ENCODE measurements around the gene ZNF768. TPM values are rescaled to one million over a fixed set of nuclear protein-coding genes. Genes with fewer than 3 reads are reported as not detected.

The ZNF768 gene
- total RNA-seq, 1 donor from 2014 or later, result 45.6 TPM

GRCh38 chr16:30474684-30475083 lies 51.7 kb downstream of the ZNF768 start:
- Mint-ChIP-seq H3K9me3 (ENCODE audit: unreplicated experiment) (no peaks in the 10 kb centered on the region), H3K27me3 (ENCODE audit: unreplicated experiment) (no peaks in the 10 kb centered on the region), H3K4me1 (ENCODE audit: low read depth, unreplicated experiment) (no peaks in the 10 kb centered on the region), H3K27ac (ENCODE audit: unreplicated experiment) (no peak overlapping the region), H3K4me3 (ENCODE audit: unreplicated experiment) (no peak overlapping the region), H3K36me3 (ENCODE audit: unreplicated experiment) (no peaks in the 10 kb centered on the region)
- no peak for DNase-seq
- TF ChIP-seq CTCF (IDR thresholded peaks at IDR 0.05; ENCODE audit: partially characterized antibody, unreplicated experiment), result no peak

- Mint-ChIP-seq H3K4me3 (ENCODE audit: unreplicated experiment) (no peak overlapping the region), H3K4me1 (ENCODE audit: low read depth, unreplicated experiment) (no peaks in the 10 kb centered on the region), H3K27ac (ENCODE audit: unreplicated experiment) (no peak overlapping the region), H3K9me3 (ENCODE audit: unreplicated experiment) (no peaks in the 10 kb centered on the region), H3K27me3 (ENCODE audit: unreplicated experiment) (no peaks in the 10 kb centered on the region), H3K36me3 (ENCODE audit: unreplicated experiment) (no peaks in the 10 kb centered on the region)
- no peak for DNase-seq
- no peak for TF ChIP-seq CTCF (IDR thresholded peaks at IDR 0.05; ENCODE audit: partially characterized antibody, unreplicated experiment)
These were observed 52.3 kb downstream of the ZNF768 start for GRCh38 chr16:30474074-30474452.

Small RNA genes lying within 50 kb of the gene (microRNA-seq; reads per million reads assigned to microRNA genes)
- gene MIR4518 (ENCODE audit: unreplicated experiment), result not detected

Other genes with a start within 250 kb of the ZNF768 start
- 77.8 TPM for gene CD2BP2, start 171.3 kb downstream of the ZNF768 start, total RNA-seq (ENCODE audit: unreplicated experiment)
- gene TBC1D10B, start 156.1 kb downstream of the ZNF768 start, total RNA-seq (ENCODE audit: unreplicated experiment), result 85.2 TPM
- gene MYL11, start 151.8 kb downstream of the ZNF768 start, total RNA-seq (ENCODE audit: unreplicated experiment), result not detected
- 2.9 TPM for gene SEPTIN1, start 144.0 kb downstream of the ZNF768 start, total RNA-seq (ENCODE audit: unreplicated experiment)
- 74.7 TPM for gene ZNF48, start 131.1 kb downstream of the ZNF768 start, total RNA-seq (ENCODE audit: unreplicated experiment)
- 7.8 TPM for gene ZNF771, start 119.0 kb downstream of the ZNF768 start, total RNA-seq (ENCODE audit: unreplicated experiment)
- gene DCTPP1, start 96.5 kb downstream of the ZNF768 start, total RNA-seq (ENCODE audit: unreplicated experiment), result 37.6 TPM
- gene SEPHS2, start 80.7 kb downstream of the ZNF768 start, total RNA-seq (ENCODE audit: unreplicated experiment), result 43.2 TPM
- gene ITGAL, start 53.8 kb downstream of the ZNF768 start, total RNA-seq (ENCODE audit: unreplicated experiment), result not detected
- gene ZNF747, start 8.3 kb upstream of the ZNF768 start, total RNA-seq (ENCODE audit: unreplicated experiment), result 15.1 TPM
- gene ZNF764, start 31.8 kb upstream of the ZNF768 start, total RNA-seq (ENCODE audit: unreplicated experiment), result 39.0 TPM
- 18.7 TPM for gene ZNF688, start 45.1 kb upstream of the ZNF768 start, total RNA-seq (ENCODE audit: unreplicated experiment)
- 58.4 TPM for gene ZNF785, start 59.1 kb upstream of the ZNF768 start, total RNA-seq (ENCODE audit: unreplicated experiment)
- 14.6 TPM for gene ZNF689, start 83.8 kb upstream of the ZNF768 start, total RNA-seq (ENCODE audit: unreplicated experiment)
- gene PRR14, start 124.4 kb upstream of the ZNF768 start, total RNA-seq (ENCODE audit: unreplicated experiment), result 79.6 TPM
- gene FBRS, start 131.9 kb upstream of the ZNF768 start, total RNA-seq (ENCODE audit: unreplicated experiment), result 66.7 TPM
- 60.1 TPM for gene SRCAP, start 172.6 kb upstream of the ZNF768 start, total RNA-seq (ENCODE audit: unreplicated experiment)
- 32.6 TPM for gene PHKG2, start 221.9 kb upstream of the ZNF768 start, total RNA-seq (ENCODE audit: unreplicated experiment)
- 10.9 TPM for gene CFAP119, start 235.5 kb upstream of the ZNF768 start, total RNA-seq (ENCODE audit: unreplicated experiment)
- 182 TPM for gene RNF40, start 235.8 kb upstream of the ZNF768 start, total RNA-seq (ENCODE audit: unreplicated experiment)